ENCODE data around the gene STK25. TPM values are rescaled to one million over a fixed set of nuclear protein-coding genes. Genes with fewer than 3 reads are reported as not detected.
A peak's percentile ranks its signal among the peaks of the same experiment; 100 is the strongest.

Gene STK25
- total and polyA plus RNA-seq, 10 of the 15 experiments (the other 5 are each of a cell fraction or from before 2014, with no cell fraction given): 6.0 to 154 (median 89.3) TPM

- TF ChIP-seq ZNF687 (IDR thresholded peaks at IDR 0.05) (peak; percentile 99), RELA (IDR thresholded peaks at IDR 0.05; ENCODE audit: borderline replicate concordance, partially characterized antibody) (peak; percentile 83), TCF3 (IDR thresholded peaks at IDR 0.05; ENCODE audit: borderline replicate concordance, insufficient read depth, low read depth, low read length) (0 out of 2 replicates have a peak, but pooled peaks have one; percentile 18), CBFB (IDR thresholded peaks at IDR 0.05; ENCODE audit: low read depth) (no peak), SUPT20H (IDR thresholded peaks at IDR 0.05; ENCODE audit: borderline replicate concordance, control insufficient read depth, low read depth, low read length) (no peak), SIN3A (IDR thresholded peaks at IDR 0.05; ENCODE audit: low read depth, low read length) (peak; percentile 37; the same call in 1 of the 2 replicates), RUNX3 (IDR thresholded peaks at IDR 0.05; ENCODE audit: low read length) (no peak), ATF3 (IDR thresholded peaks at IDR 0.05; ENCODE audit: borderline replicate concordance, extremely low read depth, low read depth, low read length) (peak; percentile 85; the same call in 1 of the 2 replicates), SP1 (IDR thresholded peaks at IDR 0.05; ENCODE audit: low read depth, low read length) (peak; percentile 58), ZNF274 (IDR thresholded peaks at IDR 0.05; ENCODE audit: insufficient read depth, insufficient read length) (no peak), MLLT1 (IDR thresholded peaks at IDR 0.05) (peak; percentile 64), NR2C1 (IDR thresholded peaks at IDR 0.05) (peak; percentile 67), POLR2A (IDR thresholded peaks at IDR 0.05; ENCODE audit: low read depth, low read length) (peak; percentile 95), HDAC6 (IDR thresholded peaks at IDR 0.05; ENCODE audit: unreplicated experiment) (peak; percentile 26), TBL1XR1 (IDR thresholded peaks at IDR 0.05; ENCODE audit: low read depth, low read length) (0 out of 2 replicates have a peak, but pooled peaks have one; percentile 54), TARDBP (IDR thresholded peaks at IDR 0.05; ENCODE audit: borderline replicate concordance) (peak; percentile 90; the same call in 1 of the 2 replicates), CREM (IDR thresholded peaks at IDR 0.05; ENCODE audit: low read depth) (peak; percentile 87), NR2F1 (conservative IDR thresholded peaks at IDR 0.05) (0 out of 2 replicates have a peak, but pooled peaks have one; percentile 35), PRDM15 (CRISPR knock-in tag; IDR thresholded peaks at IDR 0.05) (no peak), BHLHE40 (IDR thresholded peaks at IDR 0.05; ENCODE audit: borderline replicate concordance in 1 of 2, low read depth in 2 of 2, low read length in 1 of 2) (peak; percentile 13 to 83; a peak in 3 of 4 replicates)
These were observed at the start of gene STK25 (continued) for GRCh38 chr2:241508240-241509154.
